IMR-90 (cell line): ENCODE data around the gene ADAM15. TPM values are rescaled to one million over a fixed set of nuclear protein-coding genes. Genes with fewer than 3 reads are reported as not detected.

Source experiments
- ATAC-seq: fragments of 200-7000 bp; cut with Tn5 transposase; 2 replicates; pipeline ENCODE4 v1.9.1; 2020; ENCODE audit warnings: low read depth, mild to moderate bottlenecking, moderate library complexity
- BruUV-seq: library from RNA; stranded (reverse); fragments of 400-500 nt; replicated peaks from 2 replicates; lab custom pipeline; 2021; lab: Mats Ljungman, UMichigan
- CTCF ChIA-PET: fragments of 300-600 bp; formaldehyde crosslinking; extraction: SDS; loops from one replicate; lab custom pipeline; 2021; ENCODE audit warnings: antibody characterized with exemption; lab: Yijun Ruan, JAX
- POLR2A ChIA-PET: fragments of 300-600 bp; sonication (Branson Sonifier 250); formaldehyde crosslinking; loops from one replicate; lab custom pipeline; 2022; ENCODE audit warnings: antibody characterized with exemption; ENCODE audit not compliant: unreplicated experiment; lab: Charles Lee
- DNase-seq: peaks from one replicate; pipeline ENCODE4 v3.0.0; 2013
- H2AFZ ChIP-seq: replicated peaks from 2 replicates; pipeline ENCODE3; 2013; ENCODE audit warnings: low read length, mild to moderate bottlenecking; ENCODE audit not compliant: poor library complexity
- H2AK5ac ChIP-seq: 2 replicates; pipeline ENCODE4 v1.6.1; 2013; ENCODE audit warnings: low read depth, low read length, inconsistent platforms
- H2AK9ac ChIP-seq: replicated peaks from 2 replicates; pipeline ENCODE3; 2013; ENCODE audit warnings: mild to moderate bottlenecking, low read depth, low read length, moderate library complexity; ENCODE audit not compliant: poor library complexity
- H2BK120ac ChIP-seq: 2 replicates; pipeline ENCODE4 v1.6.1; 2013; ENCODE audit warnings: low read depth, low read length, inconsistent platforms
- H2BK15ac ChIP-seq: 3 replicates; pipeline ENCODE4 v1.6.1; 2013; ENCODE audit warnings: low read depth, low read length, inconsistent platforms
- H2BK20ac ChIP-seq: 2 replicates; pipeline ENCODE4 v1.6.1; 2013; ENCODE audit warnings: low read depth, mild to moderate bottlenecking, inconsistent platforms, low read length, moderate library complexity
- H2BK5ac ChIP-seq: 2 replicates; pipeline ENCODE4 v1.6.1; 2013; ENCODE audit warnings: mild to moderate bottlenecking, low read depth, low read length, inconsistent platforms; ENCODE audit not compliant: poor library complexity, severe bottlenecking
- H3K14ac ChIP-seq: replicated peaks from 2 replicates; pipeline ENCODE4 v1.6.1; 2013; ENCODE audit warnings: low read depth, low read length, inconsistent platforms
- H3K18ac ChIP-seq: 2 replicates; pipeline ENCODE4 v1.6.1; 2013; ENCODE audit warnings: low read depth, low read length, control low read depth
- H3K23ac ChIP-seq: 2 replicates; pipeline ENCODE4 v1.6.1; 2013; ENCODE audit warnings: low read depth, low read length, inconsistent platforms
- H3K27ac ChIP-seq: 2 replicates; pipeline ENCODE4 v1.5.1; 2013; ENCODE audit warnings: mild to moderate bottlenecking, control low read depth, low read length; ENCODE audit not compliant: insufficient read depth
- H3K27me3 ChIP-seq: 2 replicates; pipeline ENCODE4 v1.6.1; 2013; ENCODE audit warnings: low read length; ENCODE audit not compliant: control insufficient read depth, insufficient read depth
- H3K36me3 ChIP-seq: 2 replicates; pipeline ENCODE4 v1.6.1; 2013; ENCODE audit warnings: low read length, mixed read lengths; ENCODE audit not compliant: control insufficient read depth, insufficient read depth
- H3K4ac ChIP-seq: 2 replicates; pipeline ENCODE4 v1.6.1; 2013; ENCODE audit warnings: low read depth, low read length, inconsistent platforms
- H3K4me1 ChIP-seq: 2 replicates; pipeline ENCODE4 v1.6.1; 2013; ENCODE audit warnings: low read length, mixed read lengths; ENCODE audit not compliant: control insufficient read depth, insufficient read depth
- H3K4me2 ChIP-seq: 2 replicates; pipeline ENCODE4 v1.6.1; 2013; ENCODE audit warnings: low read depth, mild to moderate bottlenecking, control low read depth, low read length, moderate library complexity
- H3K4me3 ChIP-seq: 2 replicates; pipeline ENCODE4 v1.5.1; 2013; ENCODE audit warnings: low read depth, mild to moderate bottlenecking, control low read depth, low read length, moderate library complexity; ENCODE audit not compliant: insufficient read depth
- H3K56ac ChIP-seq: 2 replicates; pipeline ENCODE4 v1.6.1; 2013; ENCODE audit warnings: low read length, inconsistent platforms; ENCODE audit not compliant: insufficient read depth; ENCODE audit errors: extremely low read depth
- H3K79me1 ChIP-seq, 2 experiments: 2 replicates each; pipeline ENCODE4 v1.6.1; 2013; ENCODE audit warnings: low read length in 2 of 2, inconsistent platforms in 1 of 2, low read depth in 1 of 2
- H3K9ac ChIP-seq: 2 replicates; pipeline ENCODE4 v1.6.1; 2013; ENCODE audit warnings: low read depth, low read length, control low read depth
- H3K9me1 ChIP-seq: 2 replicates; pipeline ENCODE4 v1.6.1; 2013; ENCODE audit warnings: low read length, inconsistent platforms; ENCODE audit not compliant: insufficient read depth
- H3K9me3 ChIP-seq: 2 replicates; pipeline ENCODE4 v1.6.1; 2013; ENCODE audit warnings: low read length; ENCODE audit not compliant: control insufficient read depth, insufficient read depth
- H4K20me1 ChIP-seq: 2 replicates; pipeline ENCODE4 v1.6.1; 2013; ENCODE audit warnings: low read length, inconsistent platforms; ENCODE audit not compliant: insufficient read depth
- H4K5ac ChIP-seq: 2 replicates; pipeline ENCODE4 v1.6.1; 2013; ENCODE audit warnings: mild to moderate bottlenecking, low read depth, low read length, control low read depth
- H4K8ac ChIP-seq, 2 experiments: 2 replicates each; pipeline ENCODE4 v1.6.1; 2013; ENCODE audit warnings: low read depth in 2 of 2, low read length in 2 of 2, control low read depth in 1 of 2, inconsistent platforms in 1 of 2
- H4K91ac ChIP-seq: 2 replicates; pipeline ENCODE4 v1.6.1; 2013; ENCODE audit warnings: low read depth, low read length, inconsistent platforms; ENCODE audit not compliant: insufficient read depth
- BHLHE40 ChIP-seq: fragments of 150-350 bp; IDR thresholded peaks from 2 replicates; pipeline ENCODE4 v1.6.1; 2016; ENCODE audit warnings: mild to moderate bottlenecking, low read depth, low read length
- CHD1 ChIP-seq: IDR thresholded peaks from 2 replicates; pipeline ENCODE4 v1.6.1; 2012; ENCODE audit warnings: low read depth, low read length, improper control_type of control experiment
- FOS ChIP-seq: fragments of 150-350 bp; IDR thresholded peaks from 2 replicates; pipeline ENCODE4 v1.6.1; 2016; ENCODE audit warnings: low read depth, low read length
- MAFK ChIP-seq: IDR thresholded peaks from 2 replicates; pipeline ENCODE4 v1.6.1; 2012; ENCODE audit warnings: low read depth, low read length, improper control_type of control experiment
- MAZ ChIP-seq: IDR thresholded peaks from 2 replicates; pipeline ENCODE4 v1.6.1; 2012; ENCODE audit warnings: low read depth, mild to moderate bottlenecking, low read length, improper control_type of control experiment, moderate library complexity, borderline replicate concordance
- MXI1 ChIP-seq: IDR thresholded peaks from 2 replicates; pipeline ENCODE4 v1.6.1; 2012; ENCODE audit warnings: low read depth, mild to moderate bottlenecking, low read length, moderate library complexity, borderline replicate concordance
- NFE2L2 ChIP-seq: fragments of 150-350 bp; IDR thresholded peaks from 2 replicates; pipeline ENCODE4 v1.6.1; 2016; ENCODE audit warnings: low read depth, mild to moderate bottlenecking, low read length
- RAD21 ChIP-seq: IDR thresholded peaks from 2 replicates; pipeline ENCODE4 v1.6.1; 2012; ENCODE audit warnings: low read length, improper control_type of control experiment
- RCOR1 ChIP-seq: IDR thresholded peaks from 2 replicates; pipeline ENCODE4 v1.6.1; 2012; ENCODE audit warnings: mild to moderate bottlenecking, low read length, improper control_type of control experiment; ENCODE audit not compliant: insufficient replicate concordance
- RFX5 ChIP-seq: IDR thresholded peaks from 2 replicates; pipeline ENCODE4 v1.8.0; 2012; ENCODE audit warnings: low read depth, mild to moderate bottlenecking, low read length, moderate library complexity
- WGBS, 2 experiments: methylation state at CpG; one replicate each; pipeline versions ENCODE4 v1.1.5 to v1.1.7; 2013; ENCODE audit warnings: missing lambda C conversion rate in 2 of 2; ENCODE audit not compliant: insufficient read length in 1 of 2; ENCODE audit errors: extremely low coverage in 2 of 2; 5-methylcytosine and 5-hydroxymethylcytosine counted together
- dilution Hi-C: fragments of 300-500 bp; cut with HindIII; formaldehyde crosslinking; loops from one replicate; pipeline ENCODE4 v1.14.3; 2018; ENCODE audit warnings: low sequenced_read_pairs; ENCODE audit not compliant: unreplicated experiment
- in situ Hi-C: fragments of 300-500 bp; cut with MboI; formaldehyde crosslinking; loops from 3 replicates; pipeline ENCODE4 v1.14.3; 2019; ENCODE audit warnings: low sequenced_read_pairs, inconsistent platforms, mixed read lengths
- intact Hi-C: fragments of 100-400 bp; cut with micrococcal nuclease; formaldehyde crosslinking; loops from 2 replicates; pipeline ENCODE4 v1.10.0; 2022
- polyA plus RNA-seq, 3 experiments: library from polyadenylated mRNA; depleted of rRNA; stranded (reverse); fragments of >200 nt; gene quantifications; 2 replicates each; pipeline ENCODE4 v1.2.3, GENCODE V29; 2012; ENCODE audit warnings: low replicate concordance in 1 of 3
- total RNA-seq: library from RNA; depleted of rRNA; stranded (reverse); fragments of >200 nt; gene quantifications from 2 replicates; pipeline ENCODE4 v1.2.3, GENCODE V29; 2012
- TF ChIP-seq, protein P1 (sequence below): conservative IDR thresholded peaks from 2 replicates; pipeline ENCODE4 v1.5.1; 2012; ENCODE audit warnings: mild to moderate bottlenecking, low read depth, low read length, improper control_type of control experiment
- TF ChIP-seq, protein P2 (sequence below): fragments of 150-350 bp; IDR thresholded peaks from 2 replicates; pipeline ENCODE4 v1.6.1; 2016; ENCODE audit warnings: low read depth, mild to moderate bottlenecking, low read length, moderate library complexity, borderline replicate concordance
- TF ChIP-seq, protein P3 (sequence below): fragments of 150-350 bp; IDR thresholded peaks from 2 replicates; pipeline ENCODE4 v1.6.1; 2017; ENCODE audit warnings: mild to moderate bottlenecking, antibody characterized with exemption, low read length, low read depth

ADAM15 gene
- total and polyA plus RNA-seq, 2 of the 4 experiments (the other 2 are of a cell fraction) = 25.6 to 52.4 TPM

DNA sequence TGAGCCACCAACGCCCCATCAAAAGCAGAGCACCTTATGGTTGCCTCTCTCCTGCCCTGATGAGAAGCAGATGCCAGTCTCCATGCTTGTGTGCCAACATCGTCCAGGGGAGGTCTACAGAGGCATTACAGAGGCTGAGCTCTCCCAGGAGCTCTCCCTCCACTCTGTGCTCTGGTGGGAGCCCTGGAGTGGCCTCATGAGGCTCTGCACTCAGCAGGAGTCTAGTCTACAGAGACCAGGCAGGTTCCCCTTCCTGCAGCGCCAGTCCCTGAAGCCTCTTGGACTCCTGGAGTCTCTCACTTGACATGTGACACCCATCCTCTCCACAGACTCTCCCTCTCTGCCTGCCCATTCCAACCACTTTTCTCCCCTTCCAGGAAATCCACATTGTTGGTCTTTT is 14.1 kb upstream of the ADAM15 start:
- Histone ChIP-seq H4K5ac (no peak overlapping the region), H3K23ac (no peak overlapping the region), H2BK15ac (no peak overlapping the region), H3K9ac (no peak overlapping the region), H3K18ac (no peak overlapping the region), H2BK5ac (no peak overlapping the region), H2AK5ac (no peak overlapping the region), H3K36me3 (no peaks in the 10 kb centered on the region), H3K79me1 (no peaks in the 10 kb centered on the region), H3K56ac (no peak overlapping the region), H3K9me3 (no peaks in the 10 kb centered on the region), H2AFZ (no peak overlapping the region), H4K8ac (no peak overlapping the region), H2BK120ac (no peak overlapping the region), H3K27me3 (peaks cover 42% of the 10 kb centered on the region), H3K14ac (no peak overlapping the region), H3K4me1 (peaks cover 1% of the 10 kb centered on the region; the same call in 1 of the 2 replicates), H3K27ac (no peak overlapping the region), H3K9me1 (peaks cover 6% of the 10 kb centered on the region; the same call in 1 of the 2 replicates), H2AK9ac (no peak overlapping the region), H3K4ac (no peak overlapping the region), H3K4me2 (no peak overlapping the region), H4K91ac (no peak overlapping the region), H3K4me3 (no peak overlapping the region), H2BK20ac (no peak overlapping the region), H4K20me1 (no peaks in the 10 kb centered on the region)
- WGBS, 2 experiments = 43% methylated on average over 1 of the region's 3 CpGs; no CpG with 5 or more reads in 1 of the 2 experiments
- DNase-seq = no peak
- no TSS peak for BruUV-seq
- dilution Hi-C loops = no loop called here
- ChIA-PET CTCF (no interaction called here), POLR2A (no interaction called here)
- in situ Hi-C loops = no loop called here
- TF ChIP-seq, protein P1, sequence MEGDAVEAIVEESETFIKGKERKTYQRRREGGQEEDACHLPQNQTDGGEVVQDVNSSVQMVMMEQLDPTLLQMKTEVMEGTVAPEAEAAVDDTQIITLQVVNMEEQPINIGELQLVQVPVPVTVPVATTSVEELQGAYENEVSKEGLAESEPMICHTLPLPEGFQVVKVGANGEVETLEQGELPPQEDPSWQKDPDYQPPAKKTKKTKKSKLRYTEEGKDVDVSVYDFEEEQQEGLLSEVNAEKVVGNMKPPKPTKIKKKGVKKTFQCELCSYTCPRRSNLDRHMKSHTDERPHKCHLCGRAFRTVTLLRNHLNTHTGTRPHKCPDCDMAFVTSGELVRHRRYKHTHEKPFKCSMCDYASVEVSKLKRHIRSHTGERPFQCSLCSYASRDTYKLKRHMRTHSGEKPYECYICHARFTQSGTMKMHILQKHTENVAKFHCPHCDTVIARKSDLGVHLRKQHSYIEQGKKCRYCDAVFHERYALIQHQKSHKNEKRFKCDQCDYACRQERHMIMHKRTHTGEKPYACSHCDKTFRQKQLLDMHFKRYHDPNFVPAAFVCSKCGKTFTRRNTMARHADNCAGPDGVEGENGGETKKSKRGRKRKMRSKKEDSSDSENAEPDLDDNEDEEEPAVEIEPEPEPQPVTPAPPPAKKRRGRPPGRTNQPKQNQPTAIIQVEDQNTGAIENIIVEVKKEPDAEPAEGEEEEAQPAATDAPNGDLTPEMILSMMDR = no peak
- TF ChIP-seq CHD1 (no peak), FOS (no peak), MXI1 (no peak), RFX5 (no peak), NFE2L2 (no peak), MAFK (no peak), RAD21 (no peak), BHLHE40 (no peak), MAZ (no peak), RCOR1 (no peak)
- TF ChIP-seq, protein P2, sequence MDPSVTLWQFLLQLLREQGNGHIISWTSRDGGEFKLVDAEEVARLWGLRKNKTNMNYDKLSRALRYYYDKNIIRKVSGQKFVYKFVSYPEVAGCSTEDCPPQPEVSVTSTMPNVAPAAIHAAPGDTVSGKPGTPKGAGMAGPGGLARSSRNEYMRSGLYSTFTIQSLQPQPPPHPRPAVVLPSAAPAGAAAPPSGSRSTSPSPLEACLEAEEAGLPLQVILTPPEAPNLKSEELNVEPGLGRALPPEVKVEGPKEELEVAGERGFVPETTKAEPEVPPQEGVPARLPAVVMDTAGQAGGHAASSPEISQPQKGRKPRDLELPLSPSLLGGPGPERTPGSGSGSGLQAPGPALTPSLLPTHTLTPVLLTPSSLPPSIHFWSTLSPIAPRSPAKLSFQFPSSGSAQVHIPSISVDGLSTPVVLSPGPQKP = no peak
- TF ChIP-seq, protein P3, sequence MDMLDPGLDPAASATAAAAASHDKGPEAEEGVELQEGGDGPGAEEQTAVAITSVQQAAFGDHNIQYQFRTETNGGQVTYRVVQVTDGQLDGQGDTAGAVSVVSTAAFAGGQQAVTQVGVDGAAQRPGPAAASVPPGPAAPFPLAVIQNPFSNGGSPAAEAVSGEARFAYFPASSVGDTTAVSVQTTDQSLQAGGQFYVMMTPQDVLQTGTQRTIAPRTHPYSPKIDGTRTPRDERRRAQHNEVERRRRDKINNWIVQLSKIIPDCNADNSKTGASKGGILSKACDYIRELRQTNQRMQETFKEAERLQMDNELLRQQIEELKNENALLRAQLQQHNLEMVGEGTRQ = no peak
- ATAC-seq = no peak
- intact Hi-C loops = no loop called here
